22Rv1 (cell line): ENCODE measurements around the gene SEMA3C.

Source experiments
- ZFX ChIP-seq: fragments of 450-650 bp; IDR thresholded peaks from 2 replicates; pipeline ENCODE4 v1.6.1; 2017; ENCODE audit warnings: antibody characterized with exemption, borderline replicate concordance
- TF ChIP-seq, protein P1 (sequence below): fragments of 450-650 bp; IDR thresholded peaks from 2 replicates; pipeline ENCODE4 v1.5.1; 2017; ENCODE audit warnings: mild to moderate bottlenecking

DNA sequence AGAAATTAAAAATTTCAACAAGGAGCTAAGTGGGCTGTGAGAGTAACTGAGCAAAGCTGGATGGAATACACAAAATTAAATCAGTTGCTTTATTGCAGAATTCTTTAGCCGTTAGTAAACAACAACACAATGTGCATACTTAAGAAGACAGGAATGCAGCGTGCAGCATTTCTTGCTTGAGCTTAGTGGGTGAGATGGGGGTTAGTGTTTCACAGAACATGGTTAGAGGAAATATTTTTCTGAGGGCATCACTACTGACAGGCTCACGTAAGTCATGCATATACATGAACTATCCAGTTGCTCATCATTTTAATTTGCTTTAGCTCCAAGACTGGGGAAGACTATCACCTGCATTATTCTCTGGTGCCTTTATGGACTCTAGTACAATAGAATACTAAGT lies 199.6 kb downstream of the SEMA3C start:
- TF ChIP-seq, protein P1, sequence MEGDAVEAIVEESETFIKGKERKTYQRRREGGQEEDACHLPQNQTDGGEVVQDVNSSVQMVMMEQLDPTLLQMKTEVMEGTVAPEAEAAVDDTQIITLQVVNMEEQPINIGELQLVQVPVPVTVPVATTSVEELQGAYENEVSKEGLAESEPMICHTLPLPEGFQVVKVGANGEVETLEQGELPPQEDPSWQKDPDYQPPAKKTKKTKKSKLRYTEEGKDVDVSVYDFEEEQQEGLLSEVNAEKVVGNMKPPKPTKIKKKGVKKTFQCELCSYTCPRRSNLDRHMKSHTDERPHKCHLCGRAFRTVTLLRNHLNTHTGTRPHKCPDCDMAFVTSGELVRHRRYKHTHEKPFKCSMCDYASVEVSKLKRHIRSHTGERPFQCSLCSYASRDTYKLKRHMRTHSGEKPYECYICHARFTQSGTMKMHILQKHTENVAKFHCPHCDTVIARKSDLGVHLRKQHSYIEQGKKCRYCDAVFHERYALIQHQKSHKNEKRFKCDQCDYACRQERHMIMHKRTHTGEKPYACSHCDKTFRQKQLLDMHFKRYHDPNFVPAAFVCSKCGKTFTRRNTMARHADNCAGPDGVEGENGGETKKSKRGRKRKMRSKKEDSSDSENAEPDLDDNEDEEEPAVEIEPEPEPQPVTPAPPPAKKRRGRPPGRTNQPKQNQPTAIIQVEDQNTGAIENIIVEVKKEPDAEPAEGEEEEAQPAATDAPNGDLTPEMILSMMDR = no peak
- no peak for TF ChIP-seq ZFX
